Esophagus muscularis mucosa (tissue), 4 donors: ENCODE measurements around the gene UNKL. TPM values are rescaled to one million over a fixed set of nuclear protein-coding genes. Genes with fewer than 3 reads are reported as not detected.
"Not testable (repeated sequence)": the region's sequence is repeated elsewhere in the genome, so short reads cannot be mapped to it uniquely, and the experiment has no call there.

Experiments used
- DNase-seq: peaks from one replicate; pipeline ENCODE4 v3.0.0-alpha.2; 2017; ENCODE audit errors: extremely low spot score
- H3K27ac ChIP-seq, 4 donors: fragments of 200-600 bp; sonication (generic); replicated peaks in 1 of 4; 1 replicate in 3 of 4; 2 replicates in 1 of 4; pipeline ENCODE4 v1.5.1; 2016 to 2019; ENCODE audit warnings: mild to moderate bottlenecking in 1 of 4
- H3K27me3 ChIP-seq, 4 donors: fragments of 200-600 bp; sonication (generic); one replicate each; pipeline versions ENCODE4 v1.5.1 to v1.6.0; 2016 to 2019
- H3K36me3 ChIP-seq, 4 donors: fragments of 200-600 bp; sonication (generic); one replicate each; pipeline ENCODE4 v1.5.1; 2016 to 2019
- H3K4me1 ChIP-seq, 4 donors: fragments of 200-600 bp; sonication (generic); one replicate each; pipeline ENCODE4 v1.5.1; 2016 to 2019
- H3K4me3 ChIP-seq, 4 donors: fragments of 200-600 bp; sonication (generic); 1 replicate in 2 of 4; 2 replicates in 2 of 4; pipeline ENCODE4 v1.5.1; 2016 to 2019; ENCODE audit warnings: mild to moderate bottlenecking in 4 of 4, moderate library complexity in 1 of 4
- H3K9me3 ChIP-seq, 4 donors: fragments of 200-600 bp; sonication (generic); 1 replicate in 3 of 4; 2 replicates in 1 of 4; pipeline ENCODE4 v1.5.1; 2016 to 2019
- CTCF ChIP-seq, 3 experiments: fragments of 200-600 bp in 2 of 3; fragments of 450-650 bp in 1 of 3; sonication (generic) in 2 of 3; IDR thresholded peaks; one replicate each; pipeline ENCODE4 v1.5.1; 2017 to 2019; ENCODE audit warnings: antibody characterized with exemption in 3 of 3, mild to moderate bottlenecking in 2 of 3, moderate library complexity in 1 of 3
- EP300 ChIP-seq: sonication (generic); formaldehyde crosslinking; IDR thresholded peaks from one replicate; pipeline ENCODE4 v1.6.1; 2017; ENCODE audit warnings: antibody characterized with exemption
- POLR2A ChIP-seq: fragments of 450-650 bp; IDR thresholded peaks from one replicate; pipeline ENCODE4 v1.6.1; 2017; ENCODE audit warnings: antibody characterized with exemption, moderate library complexity, mild to moderate bottlenecking, low read depth
- POLR2AphosphoS5 ChIP-seq, 2 donors: sonication (generic); formaldehyde crosslinking; IDR thresholded peaks; one replicate each; pipeline ENCODE4 v1.6.1; 2017; ENCODE audit warnings: antibody characterized with exemption in 2 of 2
- WGBS: methylation state at CpG from one replicate; pipeline ENCODE4 v1.1.5; 2018; 5-methylcytosine and 5-hydroxymethylcytosine counted together
- intact Hi-C: fragments of 100-400 bp; cut with DNase I; formaldehyde crosslinking; loops from one replicate; pipeline ENCODE4 v1.15.1; 2023
- total RNA-seq, 4 donors: library from RNA; depleted of rRNA; stranded (reverse); fragments of >200 nt; gene quantifications; one replicate each; pipeline versions ENCODE4 v1.1.0 to v1.2.1, GENCODE V29; 2016

The UNKL gene
- total RNA-seq, 4 donors from 2014 or later = 9.3 to 23.7 (median 16.5) TPM

- DNase-seq = no peak
- H3K27me3 ChIP-seq = peaks cover 8 to 68% (median 36%) of the 10 kb centered on the region in 4 donors
Measured at GRCh38 chr16:1331712-1332617, 82.5 kb downstream of the UNKL start.

GRCh38 chr16:1330931-1331711, 83.4 kb downstream of the UNKL start:
- intact Hi-C loops = no loop called here
- peak overlapping the region; percentile 43 to 56 (median 48) for H3K4me3 ChIP-seq
- peak overlapping the region in 2 of 4 donors; percentile 12 to 46 for H3K27ac ChIP-seq

More at GRCh38 chr16:1331712-1332617, 82.5 kb downstream of the UNKL start:
- intact Hi-C loops = no loop called here
- Histone ChIP-seq H3K9me3 (peaks cover 0 to 7% (median 3%) of the 10 kb centered on the region in 4 donors), H3K27ac (peak overlapping the region in 2 of 4 donors; percentile 12 to 46), H3K4me1 (peaks cover 28 to 42% (median 37%) of the 10 kb centered on the region in 4 donors), H3K4me3 (peak overlapping the region; percentile 43 to 56 (median 48)), H3K36me3 (peaks cover 0 to 4% (median 4%) of the 10 kb centered on the region in 4 donors)
- 5% methylated on average over 16 of the region's 34 CpGs for WGBS
- no peak for TF ChIP-seq EP300
- TF ChIP-seq CTCF (IDR thresholded peaks at IDR 0.05) = no peak
- no peak for TF ChIP-seq POLR2AphosphoS5 (IDR thresholded peaks at IDR 0.05)
- no peak for TF ChIP-seq POLR2A

GRCh38 chr16:1330260-1330914, 84.1 kb downstream of the UNKL start:
- 71% methylated on average over 5 of the region's 17 CpGs for WGBS
- TF ChIP-seq CTCF (IDR thresholded peaks at IDR 0.05) = peak in 1 of 3 experiments; percentile 34
- no peak for TF ChIP-seq POLR2A
- Histone ChIP-seq H3K27me3 (peaks cover 8 to 54% (median 36%) of the 10 kb centered on the region in 4 donors), H3K9me3 (peaks cover 0 to 7% (median 3%) of the 10 kb centered on the region in 4 donors), H3K4me1 (peaks cover 32 to 49% (median 37%) of the 10 kb centered on the region in 4 donors), H3K36me3 (peaks cover 1 to 18% (median 16%) of the 10 kb centered on the region in 4 donors), H3K4me3 (no peak overlapping the region), H3K27ac (no peak overlapping the region)
- intact Hi-C loops = no loop called here
- DNase-seq = no peak

More at GRCh38 chr16:1330931-1331711, 83.4 kb downstream of the UNKL start:
- WGBS = 37% methylated on average over 8 of the region's 22 CpGs
- Histone ChIP-seq H3K9me3 (peaks cover 0 to 7% (median 3%) of the 10 kb centered on the region in 4 donors), H3K27me3 (peaks cover 8 to 61% (median 36%) of the 10 kb centered on the region in 4 donors), H3K36me3 (peaks cover 0 to 11% (median 9%) of the 10 kb centered on the region in 4 donors), H3K4me1 (peaks cover 31 to 43% (median 37%) of the 10 kb centered on the region in 4 donors)
- no peak for DNase-seq
- no peak for TF ChIP-seq POLR2AphosphoS5 (IDR thresholded peaks at IDR 0.05)
- TF ChIP-seq EP300 = no peak
- TF ChIP-seq POLR2A = no peak
- TF ChIP-seq CTCF (IDR thresholded peaks at IDR 0.05) = no peak

- Histone ChIP-seq H3K27me3 (peaks cover 5 to 40% (median 25%) of the 10 kb centered on the region in 4 donors), H3K4me1 (peaks cover 25 to 37% (median 30%) of the 10 kb centered on the region in 4 donors), H3K36me3 (peaks cover 10 to 32% (median 31%) of the 10 kb centered on the region in 4 donors)
- WGBS = 94% methylated on average over 10 of the region's 10 CpGs
- H3K9me3 ChIP-seq, H3K27ac ChIP-seq, H3K4me3 ChIP-seq, intact Hi-C loops, DNase-seq: not testable (repeated sequence)
Measured at GRCh38 chr16:1328961-1329360, 85.5 kb downstream of the UNKL start.

GRCh38 chr16:1328136-1328535, 86.4 kb downstream of the UNKL start:
- DNase-seq, H3K4me3 ChIP-seq, intact Hi-C loops, H3K9me3 ChIP-seq, H3K27ac ChIP-seq: not testable (repeated sequence)
- 85% methylated on average over 20 of the region's 20 CpGs for WGBS
- H3K36me3 ChIP-seq = peaks cover 14 to 40% (median 39%) of the 10 kb centered on the region in 4 donors
- peaks cover 0 to 31% (median 18%) of the 10 kb centered on the region in 4 donors for H3K27me3 ChIP-seq
- H3K4me1 ChIP-seq = peaks cover 21 to 29% (median 23%) of the 10 kb centered on the region in 4 donors
